LoVo (cell line): Measurements from ENCODE around the gene ADAM10.

Experiments
- DNase-seq: peaks from one replicate; pipeline ENCODE4 v3.0.0-alpha.2; 2016; ENCODE audit warnings: low spot score

Gene ADAM10

GRCh38 chr15:58755350-58755749 is 5.8 kb upstream of the ADAM10 start:
- no peak for DNase-seq

- no peak for DNase-seq
Measured at GRCh38 chr15:58752716-58753115, 3.2 kb upstream of the ADAM10 start.

- DNase-seq: peak; percentile 28
Measured at GRCh38 chr15:58748852-58749531, 515 bp downstream of the ADAM10 start.

- DNase-seq: no peak
Measured at GRCh38 chr15:58748040-58748851, 1.3 kb downstream of the ADAM10 start.

- DNase-seq: no peak
Measured at GRCh38 chr15:58746174-58746573, 3.3 kb downstream of the ADAM10 start.

GRCh38 chr15:58742819-58743502 is 6.5 kb downstream of the ADAM10 start:
- no peak for DNase-seq

- no peak for DNase-seq
Measured at GRCh38 chr15:58742022-58742813, 7.3 kb downstream of the ADAM10 start.

GRCh38 chr15:58741032-58741431 is 8.5 kb downstream of the ADAM10 start:
- DNase-seq: no peak

- DNase-seq: no peak
Measured at GRCh38 chr15:58740436-58740835, 9.1 kb downstream of the ADAM10 start.

GRCh38 chr15:58738046-58738707 is 11.3 kb downstream of the ADAM10 start:
- DNase-seq: peak; percentile 30

GRCh38 chr15:58737298-58737697 is 12.2 kb downstream of the ADAM10 start:
- no peak for DNase-seq

GRCh38 chr15:58736018-58736643 is 13.4 kb downstream of the ADAM10 start:
- no peak for DNase-seq

GRCh38 chr15:58734859-58735258 is 14.6 kb downstream of the ADAM10 start:
- DNase-seq: no peak

GRCh38 chr15:58732625-58733363 is 16.7 kb downstream of the ADAM10 start:
- no peak for DNase-seq

- DNase-seq: peak; percentile 54
Measured at GRCh38 chr15:58731756-58732535, 17.6 kb downstream of the ADAM10 start.

- DNase-seq: no peak
Measured at GRCh38 chr15:58726867-58727266, 22.6 kb downstream of the ADAM10 start.

- DNase-seq: no peak
Measured at GRCh38 chr15:58724466-58724865, 25.0 kb downstream of the ADAM10 start.

GRCh38 chr15:58717357-58717756 is 32.1 kb downstream of the ADAM10 start:
- DNase-seq: no peak

- no peak for DNase-seq
Measured at GRCh38 chr15:58716027-58716426, 33.5 kb downstream of the ADAM10 start.
